Mucosa of stomach (tissue), 1 donor: Measurements from ENCODE around the gene MED27.

Experiments used
- H3K27me3 ChIP-seq: one replicate; pipeline ENCODE4 v1.7.0; 2013; ENCODE audit warnings: mild to moderate bottlenecking, low read length; ENCODE audit not compliant: control insufficient read depth, insufficient read depth
- H3K36me3 ChIP-seq: one replicate; pipeline ENCODE4 v1.7.0; 2013; ENCODE audit warnings: low read length; ENCODE audit not compliant: control insufficient read depth, insufficient read depth
- H3K4me1 ChIP-seq: one replicate; pipeline ENCODE4 v1.7.0; 2013; ENCODE audit warnings: mild to moderate bottlenecking, low read length; ENCODE audit not compliant: control insufficient read depth, insufficient read depth
- H3K4me3 ChIP-seq: one replicate; pipeline ENCODE4 v1.7.0; 2013; ENCODE audit warnings: low read length
- H3K9ac ChIP-seq: one replicate; pipeline ENCODE4 v1.7.0; 2013; ENCODE audit warnings: mild to moderate bottlenecking, low read length, moderate library complexity
- H3K9me3 ChIP-seq: one replicate; pipeline ENCODE4 v1.7.0; 2013; ENCODE audit warnings: mild to moderate bottlenecking, low read length, moderate library complexity; ENCODE audit not compliant: control insufficient read depth
- donor health status: Pancreatic carcinoma.

Gene MED27

DNA sequence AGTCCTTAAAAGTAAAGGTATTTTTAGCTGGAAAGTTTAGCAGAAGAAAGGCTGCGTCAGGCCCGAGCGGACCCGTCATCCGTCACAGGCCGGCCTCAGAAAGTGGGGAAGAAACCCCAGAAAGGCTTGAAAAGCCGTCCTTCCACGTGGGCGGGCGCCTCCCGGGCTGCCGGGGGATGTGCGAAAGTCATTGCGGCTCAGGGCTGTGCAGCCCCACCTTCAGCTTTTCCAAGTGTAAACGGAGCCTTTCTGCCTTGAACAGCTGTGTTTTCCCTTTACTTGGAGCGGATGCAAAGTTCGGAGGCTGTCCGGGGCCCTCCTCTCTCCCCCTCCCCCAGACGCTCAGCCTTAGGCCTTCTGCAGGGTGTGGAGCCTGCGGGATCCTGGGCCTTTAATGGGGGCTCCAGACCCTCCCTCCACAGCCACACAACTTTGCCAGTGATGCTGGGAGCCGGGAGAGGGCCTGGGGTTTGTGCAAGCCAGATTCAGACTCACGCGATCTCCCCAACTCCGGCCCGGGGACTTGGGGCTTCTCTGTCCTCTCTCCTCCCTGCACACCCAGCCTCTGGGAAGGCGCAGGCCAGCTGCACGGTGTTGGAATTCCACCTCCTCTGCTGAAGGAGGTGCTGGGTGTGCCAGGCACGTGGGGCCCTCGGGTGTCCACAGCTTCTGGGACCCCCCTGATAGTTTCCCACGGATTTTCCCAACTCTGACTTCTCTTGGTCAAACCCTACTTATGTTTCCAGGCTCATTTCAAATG is 244.3 kb downstream of the MED27 start:
- Histone ChIP-seq H3K9me3 (peaks cover 6% of the 10 kb centered on the region), H3K9ac (no peak overlapping the region), H3K4me3 (no peak overlapping the region), H3K4me1 (no peaks in the 10 kb centered on the region), H3K27me3 (peaks cover 10% of the 10 kb centered on the region), H3K36me3 (no peaks in the 10 kb centered on the region)

DNA sequence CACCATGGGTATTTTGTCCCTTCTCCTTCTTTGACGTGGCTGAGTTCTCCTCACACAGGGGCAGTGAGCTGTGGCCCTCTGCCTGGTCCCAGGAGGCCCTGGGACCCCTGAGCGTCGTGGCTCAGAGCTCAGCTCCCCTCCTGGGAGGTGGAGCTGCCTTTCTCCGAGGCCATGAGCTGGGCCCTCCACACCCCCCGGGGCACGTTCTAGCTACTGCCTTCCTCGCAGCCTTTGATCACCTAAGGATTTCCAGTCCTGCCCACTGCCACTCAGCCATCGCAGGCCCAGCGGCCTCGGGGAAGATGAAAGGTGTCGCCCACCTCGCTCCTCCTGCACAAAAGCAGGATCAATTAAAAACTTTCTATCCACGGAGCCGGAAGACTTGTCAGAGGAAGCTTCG is 244.9 kb downstream of the MED27 start:
- H3K9me3 ChIP-seq, result peaks cover 6% of the 10 kb centered on the region
- H3K9ac ChIP-seq, result no peak overlapping the region
- no peaks in the 10 kb centered on the region for H3K4me1 ChIP-seq
- H3K27me3 ChIP-seq, result peaks cover 10% of the 10 kb centered on the region
- no peak overlapping the region for H3K4me3 ChIP-seq
- H3K36me3 ChIP-seq, result no peaks in the 10 kb centered on the region

DNA sequence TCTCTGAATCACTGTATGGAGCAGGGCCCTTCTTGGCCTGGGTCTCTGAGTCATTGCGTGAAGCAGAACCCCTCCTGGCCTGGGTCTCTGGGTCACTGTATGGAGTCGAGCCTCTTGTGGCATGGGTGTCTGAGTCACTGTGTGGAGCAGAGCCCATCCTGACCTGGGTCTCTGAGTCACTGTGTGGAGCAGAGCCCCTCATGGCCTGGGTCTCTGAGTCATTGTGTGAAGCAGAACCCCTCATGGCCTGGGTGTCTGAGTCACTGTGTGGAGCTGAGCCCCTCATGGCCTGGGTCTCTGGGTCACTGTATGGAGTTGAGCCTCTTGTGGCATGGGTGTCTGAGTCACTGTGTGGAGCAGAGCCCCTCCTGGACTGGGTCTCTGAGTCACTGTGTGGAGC is 245.8 kb downstream of the MED27 start:
- Histone ChIP-seq H3K4me1 (no peaks in the 10 kb centered on the region), H3K9ac (no peak overlapping the region), H3K4me3 (no peak overlapping the region), H3K27me3 (peaks cover 10% of the 10 kb centered on the region), H3K36me3 (no peaks in the 10 kb centered on the region), H3K9me3 (peaks cover 6% of the 10 kb centered on the region)

DNA sequence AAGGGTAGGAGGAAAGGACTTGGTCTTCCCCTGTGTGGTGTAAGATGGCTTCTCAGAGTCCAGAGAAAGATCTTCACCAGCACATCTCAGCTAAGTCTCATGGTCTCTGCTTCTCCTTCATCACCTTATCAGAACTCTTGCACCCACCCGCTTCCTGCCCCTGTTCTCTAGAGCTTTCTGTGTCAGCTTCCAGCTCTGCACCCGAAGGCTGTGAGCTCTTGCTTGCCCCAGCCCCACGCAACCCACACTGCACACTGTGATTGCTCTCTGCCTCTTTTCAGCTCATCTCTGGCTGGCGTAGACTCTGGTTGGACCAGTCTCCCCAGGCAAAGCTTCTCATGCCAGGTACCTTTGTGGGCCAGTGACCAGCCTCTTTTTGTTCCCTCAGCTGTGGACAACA is 246.6 kb downstream of the MED27 start:
- H3K4me3 ChIP-seq, result no peak overlapping the region
- no peak overlapping the region for H3K9ac ChIP-seq
- H3K9me3 ChIP-seq, result peaks cover 6% of the 10 kb centered on the region
- no peaks in the 10 kb centered on the region for H3K36me3 ChIP-seq
- no peaks in the 10 kb centered on the region for H3K4me1 ChIP-seq
- H3K27me3 ChIP-seq, result peaks cover 10% of the 10 kb centered on the region

DNA sequence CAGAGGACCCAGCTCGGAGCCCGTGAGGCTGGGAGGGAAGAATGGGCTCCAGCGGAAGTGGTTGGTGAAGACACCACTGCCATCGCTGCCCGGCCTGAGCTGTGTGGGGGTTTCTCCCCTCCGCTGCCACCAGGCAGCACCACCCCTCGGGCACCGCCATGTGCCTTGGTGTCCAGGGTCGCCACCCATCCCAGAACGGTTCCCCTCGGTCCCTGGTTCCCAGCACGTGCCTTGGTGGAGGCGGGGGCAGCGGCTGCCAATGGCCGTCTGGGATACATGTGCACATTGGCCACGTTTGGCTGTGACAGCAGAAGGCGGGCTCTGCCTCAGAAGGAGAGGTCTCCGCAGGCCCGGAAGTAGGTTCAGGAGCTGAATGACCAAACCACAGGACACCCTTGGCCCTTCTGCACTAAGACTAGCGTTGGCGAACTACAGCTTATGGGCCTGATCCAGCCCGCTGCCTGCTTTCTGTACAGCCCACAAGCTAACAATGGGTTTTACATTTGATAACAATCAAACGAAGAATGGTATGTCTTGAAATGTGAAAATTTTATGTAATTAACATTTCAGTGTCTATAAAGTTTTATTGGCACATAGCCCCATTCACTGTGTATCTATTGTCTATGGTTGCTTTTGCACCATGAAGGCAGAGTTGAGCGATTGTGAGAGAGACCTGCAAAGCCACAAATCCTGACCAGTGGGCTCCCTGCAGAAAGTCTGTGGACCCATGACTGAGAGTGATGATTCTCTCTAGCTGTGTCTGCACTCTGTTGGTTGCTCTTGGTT is 248.1 kb downstream of the MED27 start:
- Histone ChIP-seq H3K4me3 (no peak overlapping the region), H3K27me3 (peaks cover 10% of the 10 kb centered on the region), H3K9me3 (peaks cover 6% of the 10 kb centered on the region), H3K4me1 (no peaks in the 10 kb centered on the region), H3K36me3 (no peaks in the 10 kb centered on the region), H3K9ac (no peak overlapping the region)

DNA sequence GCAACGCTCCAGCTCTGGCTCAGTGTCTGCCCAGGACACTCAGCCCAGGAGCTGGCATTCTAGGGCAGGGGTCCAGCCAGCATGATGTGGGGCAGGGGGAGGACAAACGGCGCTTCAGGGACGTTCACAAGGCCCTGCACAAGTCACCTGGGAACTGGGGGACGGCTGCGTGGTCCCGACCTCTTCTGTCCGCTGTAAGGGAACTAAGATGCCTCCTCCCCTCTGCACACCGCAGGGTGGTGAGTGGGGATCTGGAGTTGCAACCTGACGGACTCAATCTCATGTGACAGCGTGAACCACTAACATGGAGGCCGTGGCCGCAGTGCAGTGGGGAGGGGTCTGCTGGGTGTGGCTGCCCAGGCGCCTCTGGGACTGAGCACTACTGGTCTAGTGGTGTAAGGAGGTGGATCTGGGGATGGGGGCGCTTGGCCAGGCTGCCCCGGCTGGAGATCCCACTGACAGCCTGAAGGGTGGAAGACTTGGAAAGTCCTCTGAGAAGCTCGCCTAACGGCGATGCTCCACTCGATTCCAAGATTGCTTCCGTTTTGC is 251.8 kb downstream of the MED27 start:
- Histone ChIP-seq H3K4me1 (no peaks in the 10 kb centered on the region), H3K4me3 (no peak overlapping the region), H3K36me3 (no peaks in the 10 kb centered on the region), H3K9me3 (no peaks in the 10 kb centered on the region), H3K27me3 (peaks cover 21% of the 10 kb centered on the region), H3K9ac (no peak overlapping the region)

DNA sequence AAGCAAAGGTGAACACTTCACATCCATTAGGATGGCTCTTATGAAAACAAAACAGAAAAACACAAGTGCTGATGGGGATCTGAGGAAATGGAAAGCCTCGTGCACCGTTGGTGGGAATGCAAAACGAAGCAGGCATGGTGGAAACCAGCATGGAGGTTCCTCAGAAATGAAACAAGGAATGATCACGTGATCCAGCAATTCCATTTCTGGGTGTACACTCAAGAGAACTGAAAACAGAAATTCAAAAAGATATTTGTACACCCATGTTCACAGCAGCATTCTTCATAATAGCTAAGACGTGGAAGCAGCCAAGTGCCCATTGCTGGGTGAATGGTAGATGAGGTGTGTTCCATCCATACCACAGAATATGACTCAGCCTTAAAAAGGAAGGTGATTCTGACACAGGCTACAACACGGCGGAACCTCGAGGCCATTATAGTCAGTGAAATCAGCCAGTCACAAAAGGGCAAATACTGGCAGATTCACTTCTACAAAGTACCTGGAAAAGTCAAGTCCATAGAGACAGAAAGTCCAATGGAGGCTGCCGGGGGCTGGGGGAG is 252.6 kb downstream of the MED27 start:
- Histone ChIP-seq H3K4me3 (no peak overlapping the region), H3K4me1 (no peaks in the 10 kb centered on the region), H3K27me3 (peaks cover 21% of the 10 kb centered on the region), H3K9ac (no peak overlapping the region), H3K36me3 (no peaks in the 10 kb centered on the region), H3K9me3 (no peaks in the 10 kb centered on the region)

DNA sequence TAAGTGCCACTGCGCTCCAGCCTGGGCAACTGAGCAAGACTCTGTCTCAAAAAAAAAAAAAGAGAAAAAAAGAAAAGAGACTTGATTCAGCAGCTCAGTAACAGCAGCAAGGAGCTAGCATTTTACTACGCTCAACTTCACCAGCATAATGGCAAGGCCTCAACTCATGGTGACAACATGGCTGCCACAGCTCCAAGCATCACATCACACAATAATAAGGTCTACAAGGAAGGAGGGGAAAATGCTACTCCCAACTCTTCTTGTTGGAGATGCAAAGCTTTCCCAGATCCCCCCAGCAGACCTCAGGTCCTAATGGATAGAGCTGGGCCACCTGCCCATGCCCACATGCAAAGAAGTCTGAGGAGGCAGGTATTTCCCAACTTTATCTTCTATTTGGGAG is 253.6 kb downstream of the MED27 start:
- Histone ChIP-seq H3K9ac (no peak overlapping the region), H3K4me3 (no peak overlapping the region), H3K4me1 (no peaks in the 10 kb centered on the region), H3K36me3 (no peaks in the 10 kb centered on the region), H3K9me3 (no peaks in the 10 kb centered on the region), H3K27me3 (peaks cover 21% of the 10 kb centered on the region)

DNA sequence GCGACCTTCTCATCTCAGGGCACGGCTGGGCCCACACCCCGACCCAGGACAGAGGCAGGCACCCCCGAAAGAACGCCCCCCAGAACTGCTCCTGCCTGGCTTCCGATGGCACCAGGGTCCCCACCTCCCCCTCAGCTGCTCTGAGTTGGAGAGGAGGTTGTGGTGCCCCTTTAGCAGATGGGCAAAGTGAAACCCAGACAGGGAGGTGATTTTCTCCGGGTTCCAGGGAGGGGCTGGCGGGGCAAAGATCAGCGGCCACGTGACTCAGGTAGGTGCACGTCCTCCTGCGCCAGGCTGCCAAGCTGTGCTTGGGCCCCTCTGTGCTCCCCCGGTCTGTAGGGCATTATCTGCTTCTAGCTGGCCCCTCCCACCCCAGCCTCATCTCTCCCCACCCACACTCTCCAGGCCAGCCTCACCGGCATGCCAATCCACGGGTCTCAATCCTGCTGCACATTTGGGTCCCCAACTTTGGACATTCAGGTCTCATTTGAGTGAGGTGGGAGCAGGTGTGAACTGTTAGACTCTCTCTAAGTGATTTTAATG is 254.6 kb downstream of the MED27 start:
- Histone ChIP-seq H3K4me3 (no peak overlapping the region), H3K36me3 (no peaks in the 10 kb centered on the region), H3K9me3 (no peaks in the 10 kb centered on the region), H3K9ac (no peak overlapping the region), H3K27me3 (peaks cover 21% of the 10 kb centered on the region), H3K4me1 (no peaks in the 10 kb centered on the region)

DNA sequence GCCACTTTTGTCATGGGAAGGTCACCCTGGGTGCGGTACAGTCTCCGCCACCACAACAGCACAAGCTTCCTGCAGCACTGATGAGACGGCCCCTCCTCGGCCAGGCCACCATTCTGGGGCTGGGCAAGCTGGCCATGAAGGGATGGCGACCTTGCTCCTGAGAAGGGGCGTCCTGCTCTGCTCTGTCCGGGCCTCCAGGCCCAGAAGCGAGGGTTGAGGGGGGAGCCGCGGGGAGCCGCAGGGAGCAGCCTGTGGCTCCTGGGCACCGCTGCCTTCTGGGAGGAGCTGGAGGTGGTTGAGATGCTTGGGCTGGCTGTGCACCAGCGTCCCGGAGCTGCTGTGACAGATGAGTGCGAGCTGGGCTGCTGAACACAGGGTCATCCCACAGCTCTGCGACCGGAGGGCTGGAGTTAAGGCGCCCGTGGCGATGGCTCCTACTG is 255.5 kb downstream of the MED27 start:
- Histone ChIP-seq H3K36me3 (no peaks in the 10 kb centered on the region), H3K9ac (no peak overlapping the region), H3K4me3 (no peak overlapping the region), H3K4me1 (no peaks in the 10 kb centered on the region), H3K9me3 (no peaks in the 10 kb centered on the region), H3K27me3 (peaks cover 21% of the 10 kb centered on the region)

DNA sequence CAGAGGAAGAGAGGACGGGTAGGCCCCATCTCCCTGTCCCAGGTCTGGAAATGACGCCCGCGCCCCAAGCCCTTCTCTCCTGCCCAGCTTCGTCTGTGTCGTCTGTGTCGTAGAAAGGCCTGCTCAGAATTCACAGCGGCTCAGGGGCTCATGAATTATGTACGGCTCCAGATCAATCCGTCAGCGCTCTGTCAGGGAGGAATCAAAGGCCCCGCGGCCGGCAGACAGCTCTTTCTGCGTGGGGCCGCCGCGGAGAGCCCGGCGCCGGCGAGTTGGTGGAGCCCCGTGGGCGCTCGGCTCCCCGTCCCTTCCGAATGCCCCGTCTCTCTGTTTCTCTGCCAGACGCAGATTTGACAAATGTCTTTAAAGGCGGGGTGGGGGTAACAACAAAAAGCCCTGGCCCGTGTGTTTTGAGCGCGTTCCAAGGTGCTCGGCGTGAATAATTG is 255.9 kb downstream of the MED27 start:
- Histone ChIP-seq H3K4me3 (no peak overlapping the region), H3K36me3 (no peaks in the 10 kb centered on the region), H3K4me1 (no peaks in the 10 kb centered on the region), H3K9ac (no peak overlapping the region), H3K9me3 (no peaks in the 10 kb centered on the region), H3K27me3 (peaks cover 21% of the 10 kb centered on the region)

DNA sequence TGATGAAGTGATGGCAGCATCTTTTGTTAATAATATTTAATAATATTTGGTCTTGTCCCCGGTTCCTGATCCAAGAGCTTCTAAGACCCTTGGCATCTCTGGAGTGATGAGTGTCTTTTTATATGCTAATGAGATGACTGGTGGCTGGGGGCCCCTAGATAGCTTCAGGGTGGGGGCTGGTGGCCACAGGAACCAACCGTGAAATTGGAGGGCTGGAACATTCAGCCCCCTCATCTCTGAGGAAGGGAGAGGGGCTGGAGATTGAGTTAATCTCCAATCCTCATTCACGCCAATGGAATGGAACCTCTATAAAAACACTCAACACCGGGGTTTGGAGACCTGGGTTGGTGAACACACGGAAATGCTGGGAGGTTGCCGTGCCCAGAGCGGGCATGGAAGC is 261.6 kb downstream of the MED27 start:
- Histone ChIP-seq H3K27me3 (peaks cover 4% of the 10 kb centered on the region), H3K4me1 (no peaks in the 10 kb centered on the region), H3K9me3 (no peaks in the 10 kb centered on the region)

More for the DNA sequence above, 261.6 kb downstream of the MED27 start:
- Histone ChIP-seq H3K4me3 (no peak overlapping the region), H3K36me3 (no peaks in the 10 kb centered on the region), H3K9ac (no peak overlapping the region)
